GM18861 (cell line): ENCODE data around the gene PBX1.

Experiments used
- ATAC-seq: cut with Tn5 transposase; IDR thresholded peaks from one replicate; pipeline ENCODE4 v1.9.1; 2021; ENCODE audit not compliant: unreplicated experiment

The PBX1 gene

GRCh38 chr1:164846731-164847691 lies 288.0 kb downstream of the PBX1 start:
- ATAC-seq, result no peak

DNA sequence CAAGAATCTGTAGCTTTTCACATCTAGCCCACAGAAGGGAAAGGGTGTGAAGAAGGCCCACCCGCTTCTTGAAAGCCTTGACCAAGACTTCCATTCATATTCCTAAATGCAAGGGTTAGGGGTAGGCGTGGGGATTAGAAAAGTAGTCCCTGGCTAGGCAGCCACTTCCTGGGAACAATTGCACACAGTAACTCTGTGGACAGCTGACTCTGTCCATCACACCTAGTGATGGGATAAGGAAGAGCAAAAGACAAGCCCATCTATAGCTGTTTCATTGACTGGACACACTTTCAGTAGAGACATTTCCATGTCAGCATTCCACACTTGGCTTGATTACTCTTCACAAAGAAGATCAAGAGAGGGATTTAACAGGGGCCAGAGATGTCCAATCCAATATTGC lies 294.2 kb downstream of the PBX1 start:
- ATAC-seq, result no peak

- ATAC-seq, result no peak
Observed at GRCh38 chr1:164855716-164856329, 296.8 kb downstream of the PBX1 start.

DNA sequence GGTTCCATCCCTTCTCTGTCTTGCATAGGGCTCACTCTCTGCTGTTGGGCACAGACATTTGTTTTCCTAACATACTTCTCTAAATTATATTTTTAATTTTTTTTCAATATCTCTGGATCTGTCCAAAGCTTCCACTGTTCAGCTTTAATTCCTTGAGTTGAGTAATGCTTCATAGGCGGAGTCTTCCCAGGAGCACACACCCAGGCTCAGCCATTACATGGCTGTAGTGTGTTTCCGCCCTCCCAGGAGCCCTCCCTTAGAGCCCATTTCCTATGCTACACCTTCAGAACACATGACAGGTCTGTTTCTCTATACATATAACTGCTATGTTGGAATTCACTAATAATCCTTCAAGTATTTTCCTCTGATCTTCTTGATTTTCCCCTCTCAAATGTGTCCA lies 297.4 kb downstream of the PBX1 start:
- no peak for ATAC-seq

- no peak for ATAC-seq
Observed at GRCh38 chr1:164857439-164857838, 298.5 kb downstream of the PBX1 start.

GRCh38 chr1:164858096-164858632 lies 299.2 kb downstream of the PBX1 start:
- ATAC-seq, result no peak

DNA sequence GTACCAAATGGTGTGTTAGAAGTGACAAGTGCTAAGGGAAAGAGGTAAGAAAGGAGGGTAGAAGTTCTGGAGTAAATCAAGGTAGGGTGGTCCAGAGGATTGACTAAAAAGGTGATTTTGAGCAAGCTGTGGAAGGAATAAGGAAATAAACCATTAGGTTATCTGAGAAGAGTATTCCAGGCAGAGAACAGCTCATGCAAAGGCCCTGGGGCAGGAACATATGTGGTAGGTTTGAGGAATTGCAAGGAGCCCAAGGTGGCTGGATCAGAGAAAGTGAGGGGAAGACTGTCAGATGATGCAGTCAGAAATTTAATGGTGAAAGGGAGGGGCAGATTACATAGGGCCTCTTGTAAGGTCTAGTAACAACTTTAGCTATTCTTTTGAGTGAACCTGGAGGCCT lies 302.6 kb downstream of the PBX1 start:
- no peak for ATAC-seq

DNA sequence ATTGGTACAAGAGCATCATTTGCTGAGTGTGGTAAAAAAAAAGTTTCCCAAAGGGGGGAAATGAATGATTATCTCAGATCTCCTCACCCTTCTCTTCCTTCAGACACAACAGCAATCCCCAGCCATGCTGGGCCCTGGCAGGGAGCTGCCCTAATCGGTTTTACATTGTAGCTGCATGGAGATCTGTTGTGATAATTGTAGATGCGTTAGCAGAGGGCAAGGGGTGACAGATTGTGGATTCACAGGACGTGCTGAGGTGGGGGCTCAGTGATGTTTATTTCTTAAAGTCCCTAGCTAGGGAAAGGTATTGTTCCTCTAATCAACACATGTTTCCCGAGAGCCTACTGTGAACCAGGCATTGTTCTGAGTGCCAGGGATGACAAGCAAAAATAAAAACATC lies 304.1 kb downstream of the PBX1 start:
- ATAC-seq, result no peak

- no peak for ATAC-seq
Observed at GRCh38 chr1:164864161-164864560, 305.2 kb downstream of the PBX1 start.

- ATAC-seq, result no peak
Observed at GRCh38 chr1:164865385-164865784, 306.4 kb downstream of the PBX1 start.

DNA sequence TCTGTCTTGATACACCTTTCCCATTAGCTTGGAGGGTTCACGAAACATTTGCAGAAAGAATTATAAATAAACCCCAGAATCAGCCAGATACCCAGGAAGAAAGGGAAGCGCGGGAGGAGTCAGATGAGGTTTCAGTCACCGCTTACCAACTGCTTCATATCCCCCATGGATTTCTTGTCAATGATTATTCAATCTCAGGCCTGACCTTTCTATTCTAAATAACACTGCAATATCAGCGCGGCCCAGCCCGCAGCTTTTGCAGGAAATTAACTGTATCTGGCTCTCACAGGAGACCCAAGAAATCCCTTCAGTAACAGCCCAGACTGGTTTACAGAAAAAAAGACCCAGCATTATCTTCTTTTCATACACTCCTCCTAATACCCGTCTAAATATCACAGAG lies 308.6 kb downstream of the PBX1 start:
- ATAC-seq, result no peak

DNA sequence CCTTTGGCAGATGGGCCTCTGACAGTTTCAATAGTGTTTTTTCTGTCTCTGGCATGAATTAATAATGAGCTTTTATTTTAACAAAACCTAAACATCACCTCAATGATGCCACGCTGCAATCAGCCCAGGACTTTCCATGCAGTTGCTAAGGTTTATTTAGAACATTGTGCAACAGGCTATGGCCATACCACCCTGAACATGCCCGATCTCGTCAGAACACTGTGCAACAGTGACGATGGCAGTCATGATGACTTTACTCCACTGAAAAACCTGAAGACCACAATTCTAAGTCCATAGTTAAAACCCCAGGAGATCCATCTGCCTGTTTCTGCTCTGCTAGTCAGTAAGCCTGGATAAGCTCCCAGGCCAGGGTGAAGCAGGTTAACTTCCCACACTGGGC lies 310.0 kb downstream of the PBX1 start:
- ATAC-seq, result no peak

- no peak for ATAC-seq
Observed at GRCh38 chr1:164875518-164875917, 316.5 kb downstream of the PBX1 start.

- ATAC-seq, result no peak
Observed at GRCh38 chr1:164876398-164877116, 317.6 kb downstream of the PBX1 start.

DNA sequence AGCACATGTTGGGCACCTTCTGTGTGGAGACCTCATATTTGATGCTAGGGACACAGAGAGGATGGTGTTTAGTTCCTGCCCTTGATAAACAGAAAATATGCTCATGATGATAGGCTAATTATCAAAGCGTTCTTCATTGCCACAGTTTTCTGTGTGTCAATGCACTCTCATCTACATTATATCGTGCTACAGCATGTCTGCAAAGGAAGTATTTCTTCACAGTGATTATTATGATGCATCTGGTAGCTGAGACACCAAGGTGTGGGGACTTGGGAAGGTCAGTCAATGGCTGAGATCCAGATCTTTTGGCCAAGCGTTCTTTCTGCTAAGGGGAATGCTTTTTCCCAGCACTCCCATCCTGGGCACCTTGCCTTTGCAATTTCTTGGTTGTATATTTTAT lies 321.2 kb downstream of the PBX1 start:
- ATAC-seq, result no peak

DNA sequence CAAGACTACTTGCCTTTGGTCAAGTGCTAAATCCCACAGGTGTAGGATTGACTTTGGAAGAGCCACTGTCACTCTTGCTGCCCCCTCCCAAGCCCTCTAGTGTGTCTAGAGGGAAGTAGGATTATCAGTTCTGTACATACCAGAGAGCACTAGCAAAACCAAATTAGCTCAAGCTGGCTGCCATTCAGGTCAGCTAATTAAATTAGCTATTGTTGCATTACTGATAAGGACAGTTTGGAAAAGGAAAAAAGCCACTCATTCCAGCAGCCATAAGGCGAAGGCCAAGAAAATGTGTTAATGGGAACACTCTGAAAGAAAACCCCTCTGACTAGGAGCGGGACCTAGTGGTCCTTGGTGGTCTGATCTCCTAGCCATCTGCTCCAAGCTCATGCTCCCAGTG lies 321.7 kb downstream of the PBX1 start:
- no peak for ATAC-seq

DNA sequence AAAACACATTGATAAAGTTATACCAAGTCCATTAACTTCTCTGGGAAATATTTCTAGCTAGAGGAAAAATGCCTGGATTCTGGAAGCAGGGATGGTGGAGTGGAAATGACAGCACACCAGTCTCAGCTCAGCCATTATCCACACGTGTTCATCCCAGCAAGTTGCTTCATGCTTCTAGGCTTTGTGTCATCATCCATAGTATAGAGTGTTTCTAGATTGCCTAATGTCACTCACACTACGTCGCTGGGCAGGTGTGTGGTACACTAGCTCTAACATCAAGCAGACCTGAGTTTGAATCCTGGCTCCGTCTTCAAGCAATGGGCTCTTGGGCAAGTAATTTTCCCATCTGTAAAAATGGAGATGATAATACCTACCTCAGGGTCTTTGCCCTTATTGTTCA lies 326.3 kb downstream of the PBX1 start:
- no peak for ATAC-seq

GRCh38 chr1:164886101-164886500 lies 327.1 kb downstream of the PBX1 start:
- no peak for ATAC-seq

- no peak for ATAC-seq
Observed at GRCh38 chr1:164891615-164892014, 332.6 kb downstream of the PBX1 start.

GRCh38 chr1:164895026-164895912 lies 336.3 kb downstream of the PBX1 start:
- ATAC-seq, result no peak

DNA sequence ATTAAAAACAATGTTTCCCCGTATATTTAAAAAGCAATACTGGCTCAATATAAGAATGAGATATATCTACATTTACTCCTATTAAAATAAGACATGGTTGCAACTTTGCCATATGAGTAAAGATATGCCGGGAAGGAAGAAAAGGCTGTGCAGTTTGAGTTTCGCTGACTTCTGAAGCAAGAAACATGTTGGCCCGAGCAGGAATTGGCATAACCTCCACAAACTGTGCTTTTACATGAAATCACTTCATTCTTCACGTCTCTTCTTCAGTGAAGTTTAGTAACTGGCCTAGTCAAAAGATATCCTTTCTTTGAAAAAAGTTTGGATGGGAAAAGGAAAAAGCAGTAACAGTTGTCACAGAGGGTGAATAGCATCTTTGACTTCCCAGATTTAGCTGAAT lies 342.0 kb downstream of the PBX1 start:
- ATAC-seq, result no peak
